Caco-2 (cell line): ENCODE measurements around the gene CRYBG1. TPM values are rescaled to one million over a fixed set of nuclear protein-coding genes. Genes with fewer than 3 reads are reported as not detected.

Source experiments
- BruUV-seq: library from RNA; stranded (reverse); fragments of 400-500 nt; replicated peaks from 2 replicates; lab custom pipeline; 2021; lab: Mats Ljungman, UMichigan
- CTCF ChIA-PET: fragments of 300-600 bp; sonication (Branson Sonifier 250); formaldehyde crosslinking; loops from one replicate; lab custom pipeline; 2022; ENCODE audit warnings: antibody characterized with exemption; lab: Charles Lee
- POLR2A ChIA-PET: fragments of 300-600 bp; sonication (Branson Sonifier 250); formaldehyde crosslinking; loops from one replicate; lab custom pipeline; 2022; ENCODE audit warnings: antibody characterized with exemption; lab: Charles Lee
- DNase-seq, 2 experiments: peaks; one replicate each; pipeline versions ENCODE4 v3.0.0 to v3.0.0-alpha.2; 2020 to 2022
- H3K27me3 ChIP-seq: replicated peaks from 2 replicates; pipeline ENCODE4 v1.6.0; 2011; ENCODE audit warnings: low read length; ENCODE audit not compliant: control insufficient read depth, insufficient read depth
- H3K36me3 ChIP-seq: 2 replicates; pipeline ENCODE4 v1.5.1; 2011; ENCODE audit warnings: low read length; ENCODE audit not compliant: control insufficient read depth, insufficient read depth
- H3K4me1 ChIP-seq: fragments of 250-450 bp; sonication (Bioruptor Pico); 2 replicates; pipeline ENCODE4 v1.5.1; 2020; ENCODE audit warnings: mild to moderate bottlenecking
- H3K4me3 ChIP-seq: 2 replicates; pipeline ENCODE4 v1.5.1; 2011; ENCODE audit warnings: low read depth, mild to moderate bottlenecking, control low read depth, low read length
- H3K9me3 ChIP-seq: fragments of 250-450 bp; sonication (Bioruptor Pico); 2 replicates; pipeline ENCODE4 v1.5.1; 2020; ENCODE audit warnings: mild to moderate bottlenecking, moderate library complexity
- H3K27ac Mint-ChIP-seq: one replicate; pipeline ENCODE4 v1.8.0; 2022; ENCODE audit warnings: mixed read lengths; ENCODE audit not compliant: unreplicated experiment
- H3K27me3 Mint-ChIP-seq: one replicate; pipeline ENCODE4 v1.8.0; 2022; ENCODE audit warnings: mixed read lengths; ENCODE audit not compliant: insufficient read depth, unreplicated experiment
- H3K36me3 Mint-ChIP-seq: one replicate; pipeline ENCODE4 v1.8.0; 2022; ENCODE audit warnings: mild to moderate bottlenecking, mixed read lengths; ENCODE audit not compliant: insufficient read depth, unreplicated experiment
- H3K4me1 Mint-ChIP-seq: one replicate; pipeline ENCODE4 v1.8.0; 2022; ENCODE audit warnings: low read depth, mixed read lengths; ENCODE audit not compliant: unreplicated experiment
- H3K4me3 Mint-ChIP-seq: one replicate; pipeline ENCODE4 v1.8.0; 2022; ENCODE audit warnings: mild to moderate bottlenecking, moderate library complexity, mixed read lengths; ENCODE audit not compliant: unreplicated experiment
- H3K9me3 Mint-ChIP-seq: one replicate; pipeline ENCODE4 v1.8.0; 2022; ENCODE audit warnings: mixed read lengths; ENCODE audit not compliant: unreplicated experiment
- CTCF ChIP-seq, 2 experiments: fragments of 200-600 bp in 1 of 2; IDR thresholded peaks; 1 replicate in 1 of 2; 2 replicates in 1 of 2; pipeline versions ENCODE4 v1.5.1 to v1.8.0; 2011 to 2022; ENCODE audit warnings: antibody characterized with exemption in 1 of 2, control low read depth in 1 of 2, inconsistent platforms in 1 of 2, low read depth in 1 of 2, low read length in 1 of 2, mild to moderate bottlenecking in 1 of 2, moderate library complexity in 1 of 2; ENCODE audit not compliant: insufficient read depth in 1 of 2, severe bottlenecking in 1 of 2, unreplicated experiment in 1 of 2
- intact Hi-C: fragments of 100-400 bp; cut with micrococcal nuclease; formaldehyde crosslinking; loops from one replicate; pipeline ENCODE4 v1.10.0; 2022; ENCODE audit not compliant: unreplicated experiment
- total RNA-seq: library from RNA; stranded (reverse); gene quantifications from 2 replicates; pipeline ENCODE4 v1.2.3, GENCODE V29; 2022

Gene CRYBG1
- total RNA-seq, 1 experiment from 2014 or later = 13.2 TPM

GRCh38 chr6:106451439-106451838 lies 90.9 kb downstream of the CRYBG1 start:
- no peaks in the 10 kb centered on the region for H3K36me3 ChIP-seq
- H3K4me1 Mint-ChIP-seq = peaks cover 6% of the 10 kb centered on the region
- H3K9me3 ChIP-seq = no peaks in the 10 kb centered on the region
- no peak for DNase-seq
- H3K4me1 ChIP-seq = peaks cover 8% of the 10 kb centered on the region
- no peaks in the 10 kb centered on the region for H3K27me3 ChIP-seq
- H3K4me3 Mint-ChIP-seq = no peak overlapping the region
- H3K36me3 Mint-ChIP-seq = no peaks in the 10 kb centered on the region
- no peak overlapping the region for H3K27ac Mint-ChIP-seq
- H3K4me3 ChIP-seq = no peak overlapping the region
- ChIA-PET CTCF (no interaction called here), POLR2A (no interaction called here)
- H3K9me3 Mint-ChIP-seq = no peaks in the 10 kb centered on the region
- BruUV-seq = no TSS peak
- TF ChIP-seq CTCF (IDR thresholded peaks at IDR 0.05; ENCODE audit: insufficient read depth in 1 of 2, low read depth in 1 of 2, low read length in 1 of 2, severe bottlenecking in 1 of 2, unreplicated experiment in 1 of 2) = no peak
- H3K27me3 Mint-ChIP-seq = no peaks in the 10 kb centered on the region
- intact Hi-C loops = no loop called here

GRCh38 chr6:106452628-106453027 lies 92.1 kb downstream of the CRYBG1 start:
- H3K27me3 Mint-ChIP-seq = no peaks in the 10 kb centered on the region
- peaks cover under 1% of the 10 kb centered on the region; the same call in 1 of the 2 replicates for H3K4me1 ChIP-seq
- ChIA-PET POLR2A (no interaction called here), CTCF (interaction anchor here (0.7 kb wide), 1 partner anchor 114 kb away, joined by 7 read pairs; no protein-coding TSS in a partner anchor)
- intact Hi-C loops = no loop called here
- no peak overlapping the region for H3K27ac Mint-ChIP-seq
- no peaks in the 10 kb centered on the region for H3K4me1 Mint-ChIP-seq
- no peaks in the 10 kb centered on the region for H3K9me3 ChIP-seq
- no peaks in the 10 kb centered on the region for H3K36me3 Mint-ChIP-seq
- no peaks in the 10 kb centered on the region for H3K36me3 ChIP-seq
- TF ChIP-seq CTCF (IDR thresholded peaks at IDR 0.05; ENCODE audit: insufficient read depth in 1 of 2, low read depth in 1 of 2, low read length in 1 of 2, severe bottlenecking in 1 of 2, unreplicated experiment in 1 of 2) = no peak
- DNase-seq = no peak
- no peak overlapping the region for H3K4me3 ChIP-seq
- no peaks in the 10 kb centered on the region for H3K27me3 ChIP-seq
- no peaks in the 10 kb centered on the region for H3K9me3 Mint-ChIP-seq
- H3K4me3 Mint-ChIP-seq = no peak overlapping the region
- no TSS peak for BruUV-seq

GRCh38 chr6:106453756-106454367 lies 93.3 kb downstream of the CRYBG1 start:
- POLR2A ChIA-PET = no interaction called here
- Mint-ChIP-seq H3K4me1 (peaks cover 8% of the 10 kb centered on the region), H3K9me3 (no peaks in the 10 kb centered on the region), H3K4me3 (no peak overlapping the region), H3K27ac (no peak overlapping the region), H3K36me3 (no peaks in the 10 kb centered on the region), H3K27me3 (no peaks in the 10 kb centered on the region)
- Histone ChIP-seq H3K27me3 (no peaks in the 10 kb centered on the region), H3K4me1 (peaks cover 5% of the 10 kb centered on the region; the same call in 1 of the 2 replicates), H3K36me3 (no peaks in the 10 kb centered on the region), H3K4me3 (no peak overlapping the region), H3K9me3 (no peaks in the 10 kb centered on the region)
- intact Hi-C loops = no loop called here
- no peak for TF ChIP-seq CTCF (IDR thresholded peaks at IDR 0.05; ENCODE audit: insufficient read depth in 1 of 2, low read depth in 1 of 2, low read length in 1 of 2, severe bottlenecking in 1 of 2, unreplicated experiment in 1 of 2)
- CTCF ChIA-PET = no interaction called here
- no peak for DNase-seq
- BruUV-seq = no TSS peak
